ENCODE measurements around the gene SETD2. TPM values are rescaled to one million over a fixed set of nuclear protein-coding genes. Genes with fewer than 3 reads are reported as not detected.

Gene SETD2
- total RNA-seq, 3 donors from 2014 or later (not counting 1 experiment from before 2014, with no cell fraction given), result 86.5 to 104 (median 95.9) TPM

DNA sequence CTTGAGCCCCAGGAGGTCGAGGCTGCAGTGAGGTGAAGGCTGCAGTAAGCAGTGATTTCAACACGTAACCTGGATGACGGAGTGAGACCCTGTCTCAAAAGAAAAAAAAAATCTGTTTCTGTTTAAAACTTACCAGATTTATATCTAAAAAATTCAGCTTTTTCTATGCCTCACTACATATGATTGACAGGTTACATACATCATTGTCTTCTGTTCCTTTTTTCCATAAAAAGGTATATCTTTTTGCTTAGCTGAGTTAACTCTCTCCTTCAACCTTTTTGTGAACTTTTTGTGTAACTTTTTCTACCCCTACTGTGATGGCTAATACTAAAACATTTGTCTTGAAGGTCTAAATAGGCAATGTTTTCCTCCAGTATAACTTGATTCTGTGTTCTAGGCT lies 38.6 kb upstream of the SETD2 start:
- 91% methylated on average over 3 of the region's 3 CpGs for WGBS (ENCODE audit: insufficient coverage)
- H3K4me1 ChIP-seq (ENCODE audit: control insufficient read depth, insufficient read depth, low read length), result no peaks in the 10 kb centered on the region
- Mint-ChIP-seq H3K36me3 (no peaks in the 10 kb centered on the region), H3K9me3 (no peaks in the 10 kb centered on the region), H3K4me3 (no peak overlapping the region), H3K27me3 (ENCODE audit: low read depth in 2 of 2) (no peaks in the 10 kb centered on the region), H3K27ac (no peak overlapping the region), H3K4me1 (no peaks in the 10 kb centered on the region)
- ATAC-seq, result no peak
- no peaks in the 10 kb centered on the region for H3K27me3 ChIP-seq (ENCODE audit: control insufficient read depth, insufficient read depth, low read length)
- H3K27ac ChIP-seq (ENCODE audit: low read length), result no peak overlapping the region
- no peak for DNase-seq
- TF ChIP-seq, protein P1, sequence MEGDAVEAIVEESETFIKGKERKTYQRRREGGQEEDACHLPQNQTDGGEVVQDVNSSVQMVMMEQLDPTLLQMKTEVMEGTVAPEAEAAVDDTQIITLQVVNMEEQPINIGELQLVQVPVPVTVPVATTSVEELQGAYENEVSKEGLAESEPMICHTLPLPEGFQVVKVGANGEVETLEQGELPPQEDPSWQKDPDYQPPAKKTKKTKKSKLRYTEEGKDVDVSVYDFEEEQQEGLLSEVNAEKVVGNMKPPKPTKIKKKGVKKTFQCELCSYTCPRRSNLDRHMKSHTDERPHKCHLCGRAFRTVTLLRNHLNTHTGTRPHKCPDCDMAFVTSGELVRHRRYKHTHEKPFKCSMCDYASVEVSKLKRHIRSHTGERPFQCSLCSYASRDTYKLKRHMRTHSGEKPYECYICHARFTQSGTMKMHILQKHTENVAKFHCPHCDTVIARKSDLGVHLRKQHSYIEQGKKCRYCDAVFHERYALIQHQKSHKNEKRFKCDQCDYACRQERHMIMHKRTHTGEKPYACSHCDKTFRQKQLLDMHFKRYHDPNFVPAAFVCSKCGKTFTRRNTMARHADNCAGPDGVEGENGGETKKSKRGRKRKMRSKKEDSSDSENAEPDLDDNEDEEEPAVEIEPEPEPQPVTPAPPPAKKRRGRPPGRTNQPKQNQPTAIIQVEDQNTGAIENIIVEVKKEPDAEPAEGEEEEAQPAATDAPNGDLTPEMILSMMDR (IDR thresholded peaks at IDR 0.05), result no peak
- intact Hi-C loops (cut with micrococcal nuclease), result no loop called here
- H3K4me3 ChIP-seq (ENCODE audit: low read length), result no peak overlapping the region
- no peaks in the 10 kb centered on the region for H3K9me3 ChIP-seq (ENCODE audit: control insufficient read depth, insufficient read depth, low read length)
- H3K36me3 ChIP-seq (ENCODE audit: control insufficient read depth, insufficient read depth, low read length), result no peaks in the 10 kb centered on the region

DNA sequence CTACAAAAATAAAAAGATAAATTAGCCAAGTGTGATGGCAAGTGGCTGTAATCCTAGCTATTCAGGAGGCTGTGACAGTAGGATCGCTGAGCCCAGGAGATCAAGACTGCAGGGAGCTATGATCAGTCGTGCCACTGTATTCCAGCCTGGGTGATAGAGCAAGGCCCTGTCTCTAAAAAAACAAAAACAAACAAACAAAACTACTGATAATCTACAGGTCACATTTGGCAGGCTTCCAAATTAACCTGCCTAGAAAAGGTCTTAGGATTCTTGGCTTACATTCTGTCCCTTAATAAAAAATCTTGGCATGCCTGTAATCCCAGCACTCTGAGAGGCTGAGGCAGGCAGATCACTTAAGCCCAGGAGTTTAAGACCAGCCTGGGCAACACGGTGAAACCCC lies 33.4 kb upstream of the SETD2 start:
- no peaks in the 10 kb centered on the region for H3K9me3 Mint-ChIP-seq
- 97% methylated on average over 2 of the region's 3 CpGs for WGBS (ENCODE audit: insufficient coverage)

DNA sequence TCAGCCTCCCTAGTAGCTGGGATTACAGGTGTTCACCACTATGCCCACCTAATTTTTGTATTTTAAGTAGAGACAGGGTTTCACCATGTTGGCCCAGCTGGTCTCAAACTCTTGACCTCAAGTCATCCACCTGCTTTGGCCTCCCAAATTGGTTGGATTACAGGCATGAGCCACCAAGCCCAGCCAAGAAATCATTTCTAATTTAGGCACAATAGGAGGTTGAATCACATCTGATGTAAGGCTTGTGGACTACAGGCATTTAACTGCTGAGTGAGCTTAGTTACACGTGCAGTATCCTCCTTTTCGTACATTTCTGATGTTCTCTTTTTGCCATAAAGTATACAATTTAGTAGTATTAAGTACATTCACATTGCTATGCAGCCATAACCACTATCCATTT lies 31.1 kb upstream of the SETD2 start:
- no peaks in the 10 kb centered on the region for H3K9me3 ChIP-seq (ENCODE audit: control insufficient read depth, insufficient read depth, low read length)
- ATAC-seq (no peak), DNase-seq (no peak)
- Mint-ChIP-seq H3K36me3 (no peaks in the 10 kb centered on the region), H3K27ac (no peak overlapping the region), H3K27me3 (ENCODE audit: low read depth in 2 of 2) (no peaks in the 10 kb centered on the region), H3K4me1 (no peaks in the 10 kb centered on the region), H3K9me3 (no peaks in the 10 kb centered on the region), H3K4me3 (no peak overlapping the region)
- no peak overlapping the region for H3K27ac ChIP-seq (ENCODE audit: low read length)
- TF ChIP-seq, protein P1 (IDR thresholded peaks at IDR 0.05), result no peak
- H3K4me3 ChIP-seq (ENCODE audit: low read length), result no peak overlapping the region
- H3K4me1 ChIP-seq (ENCODE audit: control insufficient read depth, insufficient read depth, low read length), result no peaks in the 10 kb centered on the region
- no peaks in the 10 kb centered on the region for H3K27me3 ChIP-seq (ENCODE audit: control insufficient read depth, insufficient read depth, low read length)
- intact Hi-C loops (cut with micrococcal nuclease), result no loop called here
- H3K36me3 ChIP-seq (ENCODE audit: control insufficient read depth, insufficient read depth, low read length), result no peaks in the 10 kb centered on the region
- no CpG with 5 or more reads among the region's 2 CpGs for WGBS (ENCODE audit: insufficient coverage)

More for the DNA sequence above, 33.4 kb upstream of the SETD2 start:
- Histone ChIP-seq H3K4me1 (ENCODE audit: control insufficient read depth, insufficient read depth, low read length) (no peaks in the 10 kb centered on the region), H3K9me3 (ENCODE audit: control insufficient read depth, insufficient read depth, low read length) (no peaks in the 10 kb centered on the region), H3K27ac (ENCODE audit: low read length) (no peak overlapping the region), H3K36me3 (ENCODE audit: control insufficient read depth, insufficient read depth, low read length) (no peaks in the 10 kb centered on the region), H3K4me3 (ENCODE audit: low read length) (no peak overlapping the region), H3K27me3 (ENCODE audit: control insufficient read depth, insufficient read depth, low read length) (no peaks in the 10 kb centered on the region)
- intact Hi-C loops (cut with micrococcal nuclease), result no loop called here
- DNase-seq (no peak), ATAC-seq (no peak)
- H3K36me3 Mint-ChIP-seq, result no peaks in the 10 kb centered on the region
- H3K27ac Mint-ChIP-seq, result no peak overlapping the region
- TF ChIP-seq, protein P1 (IDR thresholded peaks at IDR 0.05), result no peak
- no peaks in the 10 kb centered on the region for H3K4me1 Mint-ChIP-seq
- no peak overlapping the region for H3K4me3 Mint-ChIP-seq
- no peaks in the 10 kb centered on the region for H3K27me3 Mint-ChIP-seq (ENCODE audit: low read depth in 2 of 2)

All from natural killer cell (primary cell).